ENCODE measurements around the gene CDYL.
"Not testable (repeated sequence)": the region's sequence is repeated elsewhere in the genome, so short reads cannot be mapped to it uniquely, and the experiment has no call there.

CDYL gene

GRCh38 chr6:4852938-4853337, 76.7 kb downstream of the CDYL start:
- FAIRE-seq: no peak
- no peak for TF ChIP-seq POLR2A (IDR thresholded peaks at IDR 0.05; ENCODE audit: low read depth, low read length)

GRCh38 chr6:4853349-4853748, 77.1 kb downstream of the CDYL start:
- no peak for FAIRE-seq
- no peak for TF ChIP-seq POLR2A (IDR thresholded peaks at IDR 0.05; ENCODE audit: low read depth, low read length)
- DNase-seq (ENCODE audit: insufficient read length, low spot score): no peak

More at GRCh38 chr6:4852938-4853337, 76.7 kb downstream of the CDYL start:
- DNase-seq (ENCODE audit: insufficient read length, low spot score): no peak

- no peak for TF ChIP-seq POLR2A (IDR thresholded peaks at IDR 0.05; ENCODE audit: low read depth, low read length)
- FAIRE-seq (no peak), DNase-seq (ENCODE audit: insufficient read length, low spot score) (peak; percentile 13)
These were observed 77.7 kb downstream of the CDYL start for GRCh38 chr6:4853782-4854511.

DNA sequence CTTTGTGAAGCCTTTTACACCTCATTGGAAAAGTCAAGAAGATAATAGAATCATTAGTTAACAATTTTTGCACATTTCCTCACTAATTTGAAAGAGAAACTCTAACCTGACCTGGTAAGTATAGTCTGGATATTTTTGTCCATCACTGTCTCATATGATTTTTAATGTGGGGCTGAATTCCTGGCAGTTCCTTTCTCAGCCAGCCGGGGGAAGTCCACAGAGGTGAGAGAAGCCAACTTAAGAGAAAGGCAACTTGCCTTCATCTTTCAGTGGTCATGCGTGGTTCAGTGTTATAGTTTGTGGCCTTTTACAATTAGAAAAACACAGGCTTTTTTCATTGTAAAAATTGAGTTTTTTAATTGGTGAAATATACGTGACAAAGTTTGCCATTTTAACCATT, 80.6 kb downstream of the CDYL start:
- no peak for TF ChIP-seq POLR2A (IDR thresholded peaks at IDR 0.05; ENCODE audit: low read depth, low read length)
- FAIRE-seq (no peak), DNase-seq (ENCODE audit: insufficient read length, low spot score) (no peak)

DNA sequence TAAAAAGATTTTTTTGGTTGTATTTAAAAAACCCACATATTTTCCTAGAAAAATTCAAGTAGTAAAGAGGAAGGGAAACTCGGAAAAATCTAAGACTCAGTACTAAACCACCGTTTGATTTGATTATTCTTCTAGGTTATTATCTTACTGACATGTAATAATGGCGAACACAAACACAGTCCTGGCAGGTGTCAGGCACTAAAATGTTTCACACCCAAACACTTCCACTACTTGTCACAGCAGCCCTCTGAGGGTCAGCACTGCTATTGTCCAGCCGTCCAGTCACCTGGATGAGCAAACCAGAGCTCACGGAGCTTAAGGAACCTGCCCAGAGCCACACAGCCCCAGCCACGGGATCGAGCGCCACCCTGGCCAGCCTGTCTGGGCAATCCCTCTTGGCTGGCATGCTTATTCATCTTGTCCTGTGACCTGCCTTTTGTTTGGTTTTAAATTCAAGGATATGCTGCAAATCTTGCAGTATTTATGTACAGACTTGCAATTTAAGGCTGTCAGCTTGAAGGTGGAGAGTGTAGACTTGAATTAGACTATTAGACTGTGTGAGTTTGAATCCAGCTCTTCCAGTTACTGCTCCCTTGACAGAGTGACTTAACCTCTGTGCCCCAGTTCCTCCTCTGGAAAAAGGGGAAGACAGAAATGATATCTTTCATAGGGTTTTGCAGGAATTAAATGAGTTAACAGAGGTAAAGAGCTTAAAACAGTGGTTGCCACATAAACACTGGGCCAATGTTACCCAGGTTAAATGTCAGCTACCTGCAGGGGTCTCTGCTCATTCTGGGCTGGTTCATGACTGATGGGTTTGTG, 82.2 kb downstream of the CDYL start:
- TF ChIP-seq POLR2A (IDR thresholded peaks at IDR 0.05; ENCODE audit: low read depth, low read length): no peak
- no peak for DNase-seq (ENCODE audit: insufficient read length, low spot score)
- FAIRE-seq: no peak

DNA sequence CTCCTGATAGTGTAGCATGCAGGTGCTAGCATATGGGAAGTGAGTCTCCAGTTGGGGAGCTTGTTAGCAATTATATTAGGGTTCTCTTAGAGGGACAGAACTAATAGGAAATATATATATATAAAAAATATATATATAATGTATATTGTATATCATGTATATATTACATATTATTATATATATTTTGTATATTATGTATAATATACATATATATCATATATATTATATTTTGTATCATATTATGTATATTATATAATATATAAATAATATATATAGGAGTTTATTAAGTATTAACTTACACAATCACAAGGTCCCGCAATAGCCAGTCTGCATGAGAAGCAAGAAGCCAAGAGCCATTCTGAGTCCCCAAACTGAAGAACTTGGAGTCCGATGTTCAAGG, 84.2 kb downstream of the CDYL start:
- FAIRE-seq: no peak
- DNase-seq (ENCODE audit: insufficient read length, low spot score): no peak
- no peak for TF ChIP-seq POLR2A (IDR thresholded peaks at IDR 0.05; ENCODE audit: low read depth, low read length)

- FAIRE-seq (no peak), DNase-seq (ENCODE audit: insufficient read length, low spot score) (no peak)
- TF ChIP-seq POLR2A (IDR thresholded peaks at IDR 0.05; ENCODE audit: low read depth, low read length): no peak
These were observed 85.4 kb downstream of the CDYL start for GRCh38 chr6:4861564-4861963.

DNA sequence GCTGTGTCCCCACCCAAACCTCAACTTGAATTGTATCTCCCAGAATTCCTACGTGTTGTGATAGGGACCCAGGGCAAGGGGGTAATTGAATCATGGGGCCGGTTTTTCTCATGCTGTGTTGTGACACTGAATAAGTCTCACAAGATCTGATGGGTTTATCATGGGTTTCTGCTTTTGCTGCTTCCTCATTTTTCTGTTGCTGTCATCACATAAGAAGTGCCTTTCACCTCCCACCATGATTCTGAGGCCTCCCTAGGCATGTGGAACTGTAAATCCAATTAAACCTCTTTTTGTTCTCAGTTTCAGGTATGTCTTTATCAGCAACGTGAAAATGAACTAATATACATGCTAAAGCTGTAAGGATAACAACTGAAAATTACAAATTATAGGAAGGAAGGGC, 88.3 kb downstream of the CDYL start:
- FAIRE-seq (peak; percentile 30), DNase-seq (ENCODE audit: insufficient read length, low spot score) (no peak)

DNA sequence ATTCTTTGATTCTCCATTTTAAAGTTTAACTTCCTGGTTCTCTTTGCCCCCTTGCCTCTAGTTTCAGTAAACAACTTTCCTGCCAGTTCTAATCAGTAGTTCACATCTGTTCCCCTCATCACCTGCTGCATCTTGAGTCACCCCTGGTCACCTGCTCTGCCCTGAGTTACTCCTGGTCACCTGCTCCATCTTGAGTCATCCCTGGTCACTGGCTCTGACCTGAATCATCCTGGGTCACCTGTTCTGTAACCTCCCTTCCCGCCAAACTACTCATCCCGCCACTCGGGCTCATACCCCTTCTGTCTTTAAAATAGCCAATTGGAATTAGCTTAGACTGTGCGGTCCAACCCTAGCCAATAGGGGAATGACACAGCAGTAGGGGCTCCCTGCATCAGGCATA, 88.8 kb downstream of the CDYL start:
- not testable (repeated sequence) for DNase-seq (ENCODE audit: insufficient read length, low spot score); FAIRE-seq

More for the DNA sequence above, 88.3 kb downstream of the CDYL start:
- no peak for TF ChIP-seq POLR2A (IDR thresholded peaks at IDR 0.05; ENCODE audit: low read depth, low read length)

GRCh38 chr6:4870821-4871494, 94.8 kb downstream of the CDYL start:
- DNase-seq (ENCODE audit: insufficient read length, low spot score) (no peak), FAIRE-seq (peak; percentile 68)
- TF ChIP-seq POLR2A (IDR thresholded peaks at IDR 0.05; ENCODE audit: low read depth, low read length): no peak

GRCh38 chr6:4871825-4872224, 95.6 kb downstream of the CDYL start:
- FAIRE-seq (no peak), DNase-seq (ENCODE audit: insufficient read length, low spot score) (no peak)
- TF ChIP-seq POLR2A (IDR thresholded peaks at IDR 0.05; ENCODE audit: low read depth, low read length): no peak

- TF ChIP-seq POLR2A (IDR thresholded peaks at IDR 0.05; ENCODE audit: low read depth, low read length): no peak
- no peak for FAIRE-seq
- no peak for DNase-seq (ENCODE audit: insufficient read length, low spot score)
These were observed 96.6 kb downstream of the CDYL start for GRCh38 chr6:4872841-4873240.

- FAIRE-seq (peak; percentile 23), DNase-seq (ENCODE audit: insufficient read length, low spot score) (no peak)
- TF ChIP-seq POLR2A (IDR thresholded peaks at IDR 0.05; ENCODE audit: low read depth, low read length): no peak
These were observed 97.7 kb downstream of the CDYL start for GRCh38 chr6:4873928-4874327.

GRCh38 chr6:4879741-4880275, 103.6 kb downstream of the CDYL start:
- FAIRE-seq (peak; percentile 23), DNase-seq (ENCODE audit: insufficient read length, low spot score) (no peak)
- TF ChIP-seq POLR2A (IDR thresholded peaks at IDR 0.05; ENCODE audit: low read depth, low read length): no peak
